Fibroblast of gingiva (primary cell): ENCODE measurements around the gene UBE2Z.

Experiments
- DNase-seq: peaks from one replicate; pipeline ENCODE4 v3.0.0-alpha.2; 2011; ENCODE audit warnings: low read depth

The UBE2Z gene

DNA sequence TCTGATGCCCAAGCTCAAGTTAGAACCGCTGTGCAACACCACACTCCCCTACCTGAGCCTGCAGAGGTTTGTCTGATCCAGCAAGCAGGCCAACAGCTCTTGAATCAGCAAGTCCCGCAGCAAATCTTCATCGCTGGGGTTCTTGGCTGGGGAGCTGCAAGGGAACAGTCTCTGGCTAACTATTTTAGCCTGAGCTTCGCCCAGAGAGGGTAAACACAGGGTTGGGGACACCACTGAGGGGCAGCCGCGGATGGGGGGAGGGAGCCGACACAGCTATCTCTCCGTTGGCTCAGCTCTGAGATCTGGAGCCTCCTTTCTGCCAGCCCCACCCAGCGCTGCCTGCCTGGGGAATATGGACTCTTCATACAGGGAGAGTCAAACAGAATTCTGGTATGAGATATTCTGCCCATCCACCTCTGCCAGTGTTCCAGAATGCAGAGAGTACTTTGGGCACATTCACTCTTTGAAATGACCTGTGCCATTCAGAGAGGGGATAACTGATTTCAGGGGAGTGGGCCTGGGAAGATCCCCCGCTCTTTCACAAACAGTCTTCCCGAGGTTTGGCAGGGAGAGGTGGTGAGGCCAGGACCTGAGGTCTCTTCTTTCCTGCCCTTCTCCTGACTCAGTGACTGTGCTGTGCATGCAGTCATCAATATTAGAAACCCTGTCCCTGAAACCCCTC, 52.8 kb downstream of the UBE2Z start:
- DNase-seq: no peak

DNA sequence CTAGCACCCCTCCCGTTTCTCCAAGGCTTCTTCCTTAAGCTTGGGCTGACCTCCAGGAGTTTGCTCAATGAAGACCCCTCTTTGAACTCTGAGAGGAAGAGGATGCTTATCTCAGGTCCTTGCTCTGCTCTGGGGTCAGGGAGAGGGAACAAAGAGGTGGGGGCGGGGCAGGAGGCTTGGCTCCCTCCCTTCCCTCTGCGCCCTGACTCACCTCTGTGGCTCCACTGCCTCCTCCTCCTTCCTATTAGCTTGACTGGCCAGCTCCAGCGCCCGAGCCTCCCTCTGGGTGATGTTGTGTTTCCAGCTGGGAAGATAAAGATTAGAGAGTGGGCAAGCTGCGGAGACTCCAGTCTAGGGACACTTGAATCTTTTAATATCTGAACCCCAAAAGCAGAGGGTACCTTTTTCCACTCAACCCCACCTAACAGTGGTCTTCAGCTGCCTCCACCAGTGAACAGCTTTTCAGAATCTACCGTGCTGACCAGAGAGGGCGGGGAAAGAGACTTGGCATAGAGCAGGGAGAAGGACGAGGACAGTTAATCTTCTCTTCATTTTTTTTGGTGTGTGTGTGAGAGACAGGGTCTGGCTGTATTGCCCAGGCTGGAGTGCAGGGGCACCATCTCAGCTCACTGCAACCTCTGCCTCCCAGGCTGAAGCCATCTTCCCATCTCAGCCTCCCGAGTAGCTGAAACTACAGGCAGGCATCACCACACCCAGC, 53.5 kb downstream of the UBE2Z start:
- no peak for DNase-seq

DNA sequence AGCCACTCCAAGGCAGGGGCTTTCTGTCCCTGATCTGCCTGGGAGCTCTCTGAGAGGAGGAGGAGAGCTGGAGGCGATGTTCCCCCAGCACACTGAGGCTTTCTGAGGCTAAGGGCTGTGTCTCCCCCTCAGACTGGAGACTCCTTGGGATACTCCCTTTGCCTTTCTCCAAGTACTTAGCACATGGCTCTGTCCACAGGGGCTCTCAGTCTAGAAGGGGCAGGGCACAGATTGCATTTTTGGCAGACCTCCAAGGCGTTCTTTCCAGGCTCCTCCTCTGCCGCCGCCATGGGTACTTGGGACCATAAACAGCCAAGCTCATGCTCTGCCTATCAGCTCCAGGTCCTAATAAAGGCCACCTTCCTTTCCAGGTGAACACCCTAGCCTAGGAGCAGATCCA, 62.0 kb downstream of the UBE2Z start:
- DNase-seq: no peak

DNA sequence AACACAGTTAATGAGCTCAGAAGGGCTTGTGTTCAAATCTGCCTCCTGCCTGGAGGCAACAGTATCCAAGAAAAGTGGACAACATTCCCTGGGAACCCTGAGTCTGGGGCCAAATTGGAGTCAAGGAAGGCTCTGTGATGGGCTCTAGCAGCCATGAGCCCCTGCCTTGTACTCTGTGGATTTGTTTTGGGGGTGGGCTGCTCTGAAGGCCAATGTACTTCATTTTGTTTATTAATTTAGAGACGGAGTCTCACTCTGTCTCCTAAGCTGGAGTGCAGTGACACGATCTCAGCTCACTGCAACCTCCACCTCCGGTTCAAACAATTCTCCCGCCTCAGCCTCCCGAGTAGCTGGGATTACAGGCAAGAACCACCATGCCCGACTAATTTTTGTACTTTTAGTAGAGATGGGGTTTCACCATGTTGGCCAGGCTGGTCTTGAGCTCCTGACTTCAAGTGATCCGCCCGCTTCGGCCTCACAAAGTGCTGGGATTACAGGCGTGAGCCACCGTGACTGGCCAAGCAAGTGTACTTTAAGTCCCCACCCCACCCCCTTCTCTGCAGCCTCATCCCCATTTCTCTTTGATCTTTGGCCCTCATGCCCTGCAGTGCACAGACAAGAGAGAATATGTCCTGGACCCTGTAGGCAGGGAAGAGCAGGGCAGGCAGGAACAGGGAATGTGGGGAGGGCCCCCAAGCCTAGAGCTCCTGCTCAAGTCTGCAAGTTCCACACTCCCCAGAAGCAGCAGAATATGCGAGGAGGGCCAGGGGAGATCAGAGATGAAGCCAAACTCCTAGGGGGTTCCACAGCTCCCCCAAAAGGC, 62.9 kb downstream of the UBE2Z start:
- DNase-seq: no peak

DNA sequence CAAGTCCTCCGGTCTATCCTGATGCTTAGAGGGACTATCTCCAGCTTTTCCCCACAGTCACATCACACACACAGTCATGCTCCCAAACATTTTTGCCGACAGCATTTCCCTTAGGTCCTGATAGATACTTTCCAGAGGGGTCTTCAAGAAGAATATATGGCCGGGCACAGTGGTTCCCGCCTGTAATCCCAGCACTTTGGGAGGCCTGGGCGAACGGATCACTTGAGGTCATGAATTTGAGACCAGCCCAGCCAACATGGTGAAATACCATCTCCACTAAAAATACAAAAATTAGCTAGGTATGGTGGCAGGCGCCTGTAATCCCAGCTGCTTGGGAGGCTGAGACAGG, 64.5 kb downstream of the UBE2Z start:
- DNase-seq: no peak

DNA sequence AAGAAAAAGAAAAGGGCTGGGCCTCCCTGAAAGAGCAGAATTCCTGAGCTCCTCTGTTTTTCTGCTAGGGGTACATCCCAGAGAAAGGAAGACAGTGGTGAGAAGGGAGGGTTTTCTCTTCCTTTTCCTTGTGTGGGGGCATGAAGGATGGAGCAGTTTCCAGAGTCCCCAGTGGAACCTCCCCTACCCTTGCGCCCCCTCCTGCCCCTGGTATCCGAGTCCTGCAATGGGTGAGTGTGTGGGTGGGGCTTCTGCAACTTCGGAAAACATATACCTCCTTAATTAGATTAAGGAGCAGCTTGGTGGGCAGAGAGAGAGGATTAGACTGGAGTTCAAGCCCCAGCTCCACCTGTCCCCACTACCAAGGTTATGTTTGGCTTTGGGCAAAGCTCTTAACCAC, 65.6 kb downstream of the UBE2Z start:
- DNase-seq: no peak
